Measurements from ENCODE around the gene MINDY3. TPM values are rescaled to one million over a fixed set of nuclear protein-coding genes. Genes with fewer than 3 reads are reported as not detected.
A peak's percentile ranks its signal among the peaks of the same experiment; 100 is the strongest.

Gene MINDY3
- total RNA-seq, 1 donor from 2014 or later: 13.7 TPM

DNA sequence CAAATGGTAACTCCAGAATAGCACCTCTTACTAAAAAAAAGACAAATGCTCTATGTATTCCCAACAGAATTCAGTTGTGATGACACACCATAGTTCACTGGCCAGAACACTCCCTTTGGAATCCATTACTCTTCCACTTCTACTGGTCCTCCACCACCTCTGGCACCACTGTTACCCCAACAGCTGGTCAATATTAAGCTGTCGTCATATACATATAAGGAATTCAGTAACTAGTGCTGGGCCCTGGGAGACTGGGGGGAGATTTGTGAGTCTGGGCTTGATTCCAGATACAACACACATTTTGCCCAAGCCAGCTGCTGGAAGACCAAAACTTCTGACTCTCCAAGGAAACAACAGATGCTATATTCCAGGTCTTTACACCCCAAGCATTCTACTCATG, 114.6 kb downstream of the MINDY3 start:
- Histone ChIP-seq H3K36me3 (no peaks in the 10 kb centered on the region), H3K9me3 (no peaks in the 10 kb centered on the region), H3K27me3 (no peaks in the 10 kb centered on the region), H3K4me3 (no peak overlapping the region), H3K4me1 (no peaks in the 10 kb centered on the region), H3K27ac (no peak overlapping the region)
- no peak for DNase-seq (ENCODE audit: low spot score in 2 of 2)
- TF ChIP-seq, protein P1, sequence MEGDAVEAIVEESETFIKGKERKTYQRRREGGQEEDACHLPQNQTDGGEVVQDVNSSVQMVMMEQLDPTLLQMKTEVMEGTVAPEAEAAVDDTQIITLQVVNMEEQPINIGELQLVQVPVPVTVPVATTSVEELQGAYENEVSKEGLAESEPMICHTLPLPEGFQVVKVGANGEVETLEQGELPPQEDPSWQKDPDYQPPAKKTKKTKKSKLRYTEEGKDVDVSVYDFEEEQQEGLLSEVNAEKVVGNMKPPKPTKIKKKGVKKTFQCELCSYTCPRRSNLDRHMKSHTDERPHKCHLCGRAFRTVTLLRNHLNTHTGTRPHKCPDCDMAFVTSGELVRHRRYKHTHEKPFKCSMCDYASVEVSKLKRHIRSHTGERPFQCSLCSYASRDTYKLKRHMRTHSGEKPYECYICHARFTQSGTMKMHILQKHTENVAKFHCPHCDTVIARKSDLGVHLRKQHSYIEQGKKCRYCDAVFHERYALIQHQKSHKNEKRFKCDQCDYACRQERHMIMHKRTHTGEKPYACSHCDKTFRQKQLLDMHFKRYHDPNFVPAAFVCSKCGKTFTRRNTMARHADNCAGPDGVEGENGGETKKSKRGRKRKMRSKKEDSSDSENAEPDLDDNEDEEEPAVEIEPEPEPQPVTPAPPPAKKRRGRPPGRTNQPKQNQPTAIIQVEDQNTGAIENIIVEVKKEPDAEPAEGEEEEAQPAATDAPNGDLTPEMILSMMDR (IDR thresholded peaks at IDR 0.05): no peak
- intact Hi-C loops (cut with DNase I): no loop called here

DNA sequence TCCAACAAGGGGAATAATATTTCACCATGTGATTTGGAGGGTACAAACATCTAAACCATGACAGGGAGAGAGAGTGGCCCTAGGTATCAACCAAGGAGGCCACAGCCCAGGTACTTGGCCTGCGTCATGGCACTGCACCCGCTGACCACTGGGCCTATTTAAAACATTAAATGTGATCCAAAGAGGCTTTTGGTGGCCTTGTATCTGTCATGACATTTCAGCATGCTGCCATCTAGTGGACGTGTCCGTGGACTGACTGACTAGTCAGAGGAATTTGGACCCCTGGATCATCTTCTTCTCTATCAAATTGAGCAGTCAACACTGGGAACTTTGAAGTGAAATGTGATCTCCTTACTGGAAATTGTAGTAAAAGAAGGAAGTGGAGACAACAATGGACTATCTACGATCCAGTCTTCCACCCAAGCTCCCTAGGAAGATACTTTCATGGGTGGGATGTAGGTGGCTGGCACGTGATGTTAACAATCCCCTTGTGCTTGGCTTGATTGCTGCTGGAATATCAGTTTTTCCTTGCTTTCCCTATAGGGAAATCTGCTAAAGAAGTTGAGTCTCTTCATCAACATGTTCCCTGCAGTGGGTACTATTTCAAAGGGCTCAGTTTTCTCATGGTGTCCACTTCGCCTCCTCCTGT, 116.0 kb downstream of the MINDY3 start:
- TF ChIP-seq, protein P1 (IDR thresholded peaks at IDR 0.05): peak in 2 of 3 experiments; percentile 31 to 40
- Histone ChIP-seq H3K9me3 (no peaks in the 10 kb centered on the region), H3K4me3 (no peak overlapping the region), H3K27ac (no peak overlapping the region), H3K4me1 (no peaks in the 10 kb centered on the region), H3K27me3 (no peaks in the 10 kb centered on the region), H3K36me3 (no peaks in the 10 kb centered on the region)
- no peak for DNase-seq (ENCODE audit: low spot score in 2 of 2)
- intact Hi-C loops (cut with DNase I): no loop called here

GRCh38 chr10:15743443-15743842, 116.9 kb downstream of the MINDY3 start:
- intact Hi-C loops (cut with DNase I): no loop called here
- no peaks in the 10 kb centered on the region for H3K4me1 ChIP-seq
- no peak overlapping the region for H3K4me3 ChIP-seq
- DNase-seq (ENCODE audit: low spot score in 2 of 2): no peak
- H3K27ac ChIP-seq: no peak overlapping the region
- no peaks in the 10 kb centered on the region for H3K9me3 ChIP-seq
- TF ChIP-seq, protein P1 (IDR thresholded peaks at IDR 0.05): no peak
- H3K27me3 ChIP-seq: no peaks in the 10 kb centered on the region
- H3K36me3 ChIP-seq: no peaks in the 10 kb centered on the region

- TF ChIP-seq, protein P1 (IDR thresholded peaks at IDR 0.05): no peak
- H3K27me3 ChIP-seq: no peaks in the 10 kb centered on the region
- peaks cover 0 to under 1% of the 10 kb centered on the region in 2 donors for H3K4me1 ChIP-seq
- no peak overlapping the region for H3K27ac ChIP-seq
- no peaks in the 10 kb centered on the region for H3K9me3 ChIP-seq
- H3K36me3 ChIP-seq: no peaks in the 10 kb centered on the region
- DNase-seq (ENCODE audit: low spot score in 2 of 2): no peak
- intact Hi-C loops (cut with DNase I): no loop called here
- H3K4me3 ChIP-seq: no peak overlapping the region
These were observed 117.5 kb downstream of the MINDY3 start for GRCh38 chr10:15742836-15743235.

DNA sequence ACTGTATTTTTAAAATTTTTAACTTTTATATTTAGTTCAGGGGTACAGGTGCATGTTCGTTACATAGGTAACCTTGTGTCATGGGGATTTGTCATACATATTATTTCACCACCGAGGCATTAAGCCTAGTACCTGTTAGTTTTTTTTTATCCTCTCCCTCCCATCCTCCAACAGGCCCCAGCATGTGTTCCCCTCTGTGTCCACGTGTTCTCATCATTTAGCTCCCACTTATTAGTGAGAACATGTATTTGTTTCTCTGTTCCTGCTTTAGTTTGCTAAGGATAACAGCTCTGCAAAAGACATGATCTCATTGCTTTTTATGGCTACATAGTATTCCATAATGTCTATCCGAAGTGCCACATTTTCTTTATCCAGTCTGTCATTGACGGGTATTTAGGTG, 118.2 kb downstream of the MINDY3 start:
- no peak for DNase-seq (ENCODE audit: low spot score in 2 of 2)
- TF ChIP-seq, protein P1 (IDR thresholded peaks at IDR 0.05): no peak
- Histone ChIP-seq H3K27me3 (no peaks in the 10 kb centered on the region), H3K4me3 (no peak overlapping the region), H3K27ac (no peak overlapping the region), H3K9me3 (no peaks in the 10 kb centered on the region), H3K4me1 (peaks cover 0 to 7% of the 10 kb centered on the region in 2 donors), H3K36me3 (no peaks in the 10 kb centered on the region)
- intact Hi-C loops (cut with DNase I): no loop called here

- DNase-seq (ENCODE audit: low spot score in 2 of 2): no peak
- TF ChIP-seq, protein P1 (IDR thresholded peaks at IDR 0.05): no peak
- H3K27ac ChIP-seq: no peak overlapping the region
- no peaks in the 10 kb centered on the region for H3K9me3 ChIP-seq
- H3K4me1 ChIP-seq: peaks cover 0 to 7% of the 10 kb centered on the region in 2 donors
- no peaks in the 10 kb centered on the region for H3K27me3 ChIP-seq
- intact Hi-C loops (cut with DNase I): no loop called here
- no peaks in the 10 kb centered on the region for H3K36me3 ChIP-seq
- no peak overlapping the region for H3K4me3 ChIP-seq
These were observed 118.7 kb downstream of the MINDY3 start for GRCh38 chr10:15741581-15741980.

Measured in ascending aorta (tissue), 2 donors.